HepG2 (cell line): ENCODE data around the gene PLEKHG4B. TPM values are rescaled to one million over a fixed set of nuclear protein-coding genes. Genes with fewer than 3 reads are reported as not detected.

Experiments
- ESRRA ChIP-seq: sonication (generic); formaldehyde crosslinking; IDR thresholded peaks from 2 replicates; pipeline ENCODE4 v1.5.1; 2020; ENCODE audit warnings: mild to moderate bottlenecking, low read depth, missing genetic modification reagents
- PAWR ChIP-seq: sonication (generic); formaldehyde crosslinking; IDR thresholded peaks from 2 replicates; pipeline ENCODE4 v1.4.0; 2020; ENCODE audit warnings: missing genetic modification reagents, mild to moderate bottlenecking, borderline replicate concordance
- ZBTB10 ChIP-seq: sonication (generic); formaldehyde crosslinking; IDR thresholded peaks from 2 replicates; pipeline ENCODE4 v1.4.0; 2020; ENCODE audit warnings: missing genetic modification reagents, borderline replicate concordance
- ZNF343 ChIP-seq: sonication (generic); formaldehyde crosslinking; IDR thresholded peaks from 2 replicates; pipeline ENCODE4 v1.4.0; 2020; ENCODE audit warnings: mild to moderate bottlenecking, missing genetic modification reagents
- ZNF646 ChIP-seq: sonication (generic); formaldehyde crosslinking; IDR thresholded peaks from 2 replicates; pipeline ENCODE4 v1.9.0; 2021; ENCODE audit warnings: mild to moderate bottlenecking, missing genetic modification reagents
- ZNF782 ChIP-seq: sonication (generic); formaldehyde crosslinking; IDR thresholded peaks from 2 replicates; pipeline ENCODE4 v1.4.0; 2020; ENCODE audit warnings: missing genetic modification reagents, mild to moderate bottlenecking, borderline replicate concordance
- polyA plus RNA-seq, 8 experiments: library from polyadenylated mRNA; depleted of rRNA in 3 of 8; stranded (reverse) in 7 of 8; unstranded in 1 of 8; fragments of >200 nt; fragmentation: Illumina TruSeq in 4 of 8; extraction: Trizol in 4 of 8; gene quantifications; 2 replicates each; pipeline versions ENCODE4 v1.2.1 to v1.2.3, GENCODE V29; 2011 to 2016; ENCODE audit warnings: low read depth in 4 of 8, missing spikeins in 1 of 8, mixed read lengths in 1 of 8; ENCODE audit not compliant: insufficient read depth in 1 of 8
- total RNA-seq, 5 experiments: library from RNA; depleted of rRNA; stranded (reverse); fragments of >200 nt; fragmentation: Illumina TruSeq; extraction: Trizol; gene quantifications; 2 replicates each; pipeline ENCODE4 v1.2.3, GENCODE V29; 2016; ENCODE audit warnings: low read depth in 1 of 5
- TF ChIP-seq, protein P1 (sequence below): IDR thresholded peaks from 2 replicates; pipeline ENCODE4 v1.6.1; 2018; ENCODE audit warnings: missing genetic modification reagents, mild to moderate bottlenecking, missing compliant biosample characterization

PLEKHG4B gene
- total and polyA plus RNA-seq, 2 of the 13 experiments (the other 11 are each of a cell fraction or from before 2014, with no cell fraction given) = 0.09 TPM; not detected in 1

DNA sequence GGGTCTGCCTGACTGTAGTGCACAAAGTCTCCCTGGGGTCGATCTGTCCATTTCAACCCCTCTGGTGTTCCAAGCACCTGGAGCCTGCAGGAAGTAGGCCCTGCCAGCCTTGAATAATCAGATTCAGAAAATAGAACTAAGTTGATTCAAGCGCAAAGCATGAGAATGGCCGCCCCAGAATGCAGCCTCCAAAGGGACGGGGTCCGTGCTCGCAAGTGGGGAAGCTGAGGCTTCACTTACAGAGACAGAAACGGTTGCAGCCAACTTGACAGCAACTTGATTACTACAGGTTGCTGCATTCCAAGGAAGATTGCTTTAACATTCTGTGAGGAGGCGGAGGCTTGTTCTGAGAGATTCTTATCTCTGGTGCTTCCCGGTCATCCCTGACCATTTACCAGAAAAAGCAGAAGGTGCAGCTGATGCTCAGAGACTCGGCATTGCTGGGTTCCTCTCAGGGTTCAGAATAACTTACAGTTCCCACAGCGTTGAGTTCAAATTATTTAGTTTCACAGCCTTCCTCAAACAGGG, 84.4 kb downstream of the PLEKHG4B start (continued):
- TF ChIP-seq ESRRA (CRISPR knock-in tag) (no peak), ZNF782 (CRISPR knock-in tag) (no peak), PAWR (CRISPR knock-in tag) (no peak), ZBTB10 (CRISPR knock-in tag) (no peak), ZNF343 (CRISPR knock-in tag) (no peak), ZNF646 (CRISPR knock-in tag) (no peak)
- TF ChIP-seq, protein P1, sequence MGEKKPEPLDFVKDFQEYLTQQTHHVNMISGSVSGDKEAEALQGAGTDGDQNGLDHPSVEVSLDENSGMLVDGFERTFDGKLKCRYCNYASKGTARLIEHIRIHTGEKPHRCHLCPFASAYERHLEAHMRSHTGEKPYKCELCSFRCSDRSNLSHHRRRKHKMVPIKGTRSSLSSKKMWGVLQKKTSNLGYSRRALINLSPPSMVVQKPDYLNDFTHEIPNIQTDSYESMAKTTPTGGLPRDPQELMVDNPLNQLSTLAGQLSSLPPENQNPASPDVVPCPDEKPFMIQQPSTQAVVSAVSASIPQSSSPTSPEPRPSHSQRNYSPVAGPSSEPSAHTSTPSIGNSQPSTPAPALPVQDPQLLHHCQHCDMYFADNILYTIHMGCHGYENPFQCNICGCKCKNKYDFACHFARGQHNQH (CRISPR knock-in tag) = no peak
- TF ChIP-seq, all 625 proteins: peak for 0
